Measurements from ENCODE around the gene ST6GALNAC6.
A peak's percentile ranks its signal among the peaks of the same experiment; 100 is the strongest.

The ST6GALNAC6 gene

GRCh38 chr9:127934248-127934647 is 34.8 kb upstream of the ST6GALNAC6 start:
- no peak for DNase-seq (ENCODE audit: low spot score)

GRCh38 chr9:127931092-127931881 is 31.9 kb upstream of the ST6GALNAC6 start:
- DNase-seq (ENCODE audit: low spot score) = no peak

- DNase-seq (ENCODE audit: low spot score) = peak; percentile 64
Measured at GRCh38 chr9:127930231-127931091, 31.1 kb upstream of the ST6GALNAC6 start, which contains the start of gene PIP5KL1. Gene PIP5KL1 (minus strand): TSS chr9:127930777. CDS start chr9:127930752, 25 bp downstream.

- DNase-seq (ENCODE audit: low spot score) = no peak
Measured at GRCh38 chr9:127929625-127929979, 30.2 kb upstream of the ST6GALNAC6 start.

- no peak for DNase-seq (ENCODE audit: low spot score)
Measured at GRCh38 chr9:127928676-127929624, 29.5 kb upstream of the ST6GALNAC6 start.

- no peak for DNase-seq (ENCODE audit: low spot score)
Measured at GRCh38 chr9:127927988-127928675, 28.7 kb upstream of the ST6GALNAC6 start.

- peak; percentile 73 for DNase-seq (ENCODE audit: low spot score)
Measured at GRCh38 chr9:127927201-127927987, 28.0 kb upstream of the ST6GALNAC6 start.

GRCh38 chr9:127926906-127927200 is 27.4 kb upstream of the ST6GALNAC6 start:
- DNase-seq (ENCODE audit: low spot score) = no peak

GRCh38 chr9:127925959-127926905 is 26.8 kb upstream of the ST6GALNAC6 start:
- DNase-seq (ENCODE audit: low spot score) = no peak

GRCh38 chr9:127924736-127925444 is 25.5 kb upstream of the ST6GALNAC6 start:
- DNase-seq (ENCODE audit: low spot score) = no peak

GRCh38 chr9:127923771-127924170 is 24.4 kb upstream of the ST6GALNAC6 start:
- DNase-seq (ENCODE audit: low spot score) = no peak

GRCh38 chr9:127923046-127923445 is 23.6 kb upstream of the ST6GALNAC6 start:
- no peak for DNase-seq (ENCODE audit: low spot score)

GRCh38 chr9:127921557-127922120 is 22.2 kb upstream of the ST6GALNAC6 start:
- peak; percentile 83 for DNase-seq (ENCODE audit: low spot score)

GRCh38 chr9:127920794-127921193 is 21.4 kb upstream of the ST6GALNAC6 start:
- DNase-seq (ENCODE audit: low spot score) = no peak

GRCh38 chr9:127919253-127919815 is 19.9 kb upstream of the ST6GALNAC6 start:
- no peak for DNase-seq (ENCODE audit: low spot score)

- DNase-seq (ENCODE audit: low spot score) = no peak
Measured at GRCh38 chr9:127918183-127919107, 19.0 kb upstream of the ST6GALNAC6 start.

- DNase-seq (ENCODE audit: low spot score) = no peak
Measured at GRCh38 chr9:127917603-127918002, 18.2 kb upstream of the ST6GALNAC6 start.

Measured in CD4-positive, alpha-beta T cell treated with Interleukin-2 at 100 ng/mL for 4 hours (primary cell).